Measurements from ENCODE around the gene CDH23. TPM values are rescaled to one million over a fixed set of nuclear protein-coding genes. Genes with fewer than 3 reads are reported as not detected.

The CDH23 gene
- total RNA-seq, 1 donor from 2014 or later: not detected

GRCh38 chr10:71819441-71819861 is 422.7 kb downstream of the CDH23 start:
- Histone ChIP-seq H3K4me3 (ENCODE audit: low read depth, low read length) (no peak overlapping the region), H3K27me3 (ENCODE audit: control insufficient read depth, insufficient read depth, low read length) (no peaks in the 10 kb centered on the region), H3K36me3 (ENCODE audit: control insufficient read depth, insufficient read depth, low read length) (peaks cover 59% of the 10 kb centered on the region)
- TF ChIP-seq CTCF (IDR thresholded peaks at IDR 0.05; ENCODE audit: insufficient read depth, low read length, severe bottlenecking): no peak
- DNase-seq (ENCODE audit: low read depth) (no peak), FAIRE-seq (no peak)

- FAIRE-seq (no peak), DNase-seq (ENCODE audit: low read depth) (no peak)
- H3K36me3 ChIP-seq (ENCODE audit: control insufficient read depth, insufficient read depth, low read length): peaks cover 59% of the 10 kb centered on the region
- H3K27me3 ChIP-seq (ENCODE audit: control insufficient read depth, insufficient read depth, low read length): no peaks in the 10 kb centered on the region
- no peak overlapping the region for H3K4me3 ChIP-seq (ENCODE audit: low read depth, low read length)
- TF ChIP-seq CTCF (IDR thresholded peaks at IDR 0.05; ENCODE audit: insufficient read depth, low read length, severe bottlenecking): no peak
These were observed 423.3 kb downstream of the CDH23 start for GRCh38 chr10:71819985-71820384.

GRCh38 chr10:71820966-71821365 is 424.2 kb downstream of the CDH23 start:
- H3K36me3 ChIP-seq (ENCODE audit: control insufficient read depth, insufficient read depth, low read length): peaks cover 64% of the 10 kb centered on the region

GRCh38 chr10:71821909-71822763 is 425.4 kb downstream of the CDH23 start:
- TF ChIP-seq CTCF (IDR thresholded peaks at IDR 0.05; ENCODE audit: insufficient read depth, low read length, severe bottlenecking): no peak
- DNase-seq (ENCODE audit: low read depth) (no peak), FAIRE-seq (no peak)
- Histone ChIP-seq H3K36me3 (ENCODE audit: control insufficient read depth, insufficient read depth, low read length) (peaks cover 61% of the 10 kb centered on the region), H3K4me3 (ENCODE audit: low read depth, low read length) (no peak overlapping the region), H3K27me3 (ENCODE audit: control insufficient read depth, insufficient read depth, low read length) (no peaks in the 10 kb centered on the region)

More at GRCh38 chr10:71820966-71821365, 424.2 kb downstream of the CDH23 start:
- FAIRE-seq: no peak
- no peak for TF ChIP-seq CTCF (IDR thresholded peaks at IDR 0.05; ENCODE audit: insufficient read depth, low read length, severe bottlenecking)
- Histone ChIP-seq H3K27me3 (ENCODE audit: control insufficient read depth, insufficient read depth, low read length) (no peaks in the 10 kb centered on the region), H3K4me3 (ENCODE audit: low read depth, low read length) (no peak overlapping the region)
- DNase-seq (ENCODE audit: low read depth): no peak

- TF ChIP-seq CTCF (IDR thresholded peaks at IDR 0.05; ENCODE audit: insufficient read depth, low read length, severe bottlenecking): no peak
- H3K36me3 ChIP-seq (ENCODE audit: control insufficient read depth, insufficient read depth, low read length): peaks cover 54% of the 10 kb centered on the region
- FAIRE-seq (no peak), DNase-seq (ENCODE audit: low read depth) (no peak)
- no peaks in the 10 kb centered on the region for H3K27me3 ChIP-seq (ENCODE audit: control insufficient read depth, insufficient read depth, low read length)
- H3K4me3 ChIP-seq (ENCODE audit: low read depth, low read length): no peak overlapping the region
These were observed 426.6 kb downstream of the CDH23 start for GRCh38 chr10:71823356-71823755.
